ENCODE measurements around the gene INTS11.

Gene INTS11

DNA sequence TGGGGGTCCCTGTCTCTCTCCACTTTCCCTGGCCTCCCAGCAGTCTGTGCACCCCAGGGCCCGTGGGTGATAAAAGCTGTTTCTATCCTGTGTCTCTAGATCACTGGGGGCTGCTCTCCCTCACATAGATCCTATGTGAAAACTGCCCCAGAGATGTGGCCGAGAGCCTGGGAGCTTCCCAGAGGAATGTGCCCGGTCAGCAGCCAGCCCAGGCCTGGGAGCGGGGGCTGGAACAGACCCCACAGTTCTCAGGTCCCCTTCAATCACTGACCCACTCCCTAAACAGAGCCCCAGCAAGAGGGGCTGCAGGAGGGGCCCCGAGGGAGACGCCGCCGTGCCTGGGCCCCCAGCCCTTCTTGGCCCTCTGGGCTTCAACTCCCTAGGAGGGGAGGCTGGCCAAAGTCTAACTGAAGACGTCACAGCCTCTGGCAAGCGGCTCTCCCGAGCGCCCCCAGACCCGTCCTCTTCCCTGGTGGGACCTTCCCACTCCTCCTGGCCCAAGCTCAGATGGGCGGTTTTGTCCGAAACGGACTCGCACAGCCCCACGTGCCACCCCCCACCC is 33.5 kb upstream of the INTS11 start:
- DNase-seq, result no peak

DNA sequence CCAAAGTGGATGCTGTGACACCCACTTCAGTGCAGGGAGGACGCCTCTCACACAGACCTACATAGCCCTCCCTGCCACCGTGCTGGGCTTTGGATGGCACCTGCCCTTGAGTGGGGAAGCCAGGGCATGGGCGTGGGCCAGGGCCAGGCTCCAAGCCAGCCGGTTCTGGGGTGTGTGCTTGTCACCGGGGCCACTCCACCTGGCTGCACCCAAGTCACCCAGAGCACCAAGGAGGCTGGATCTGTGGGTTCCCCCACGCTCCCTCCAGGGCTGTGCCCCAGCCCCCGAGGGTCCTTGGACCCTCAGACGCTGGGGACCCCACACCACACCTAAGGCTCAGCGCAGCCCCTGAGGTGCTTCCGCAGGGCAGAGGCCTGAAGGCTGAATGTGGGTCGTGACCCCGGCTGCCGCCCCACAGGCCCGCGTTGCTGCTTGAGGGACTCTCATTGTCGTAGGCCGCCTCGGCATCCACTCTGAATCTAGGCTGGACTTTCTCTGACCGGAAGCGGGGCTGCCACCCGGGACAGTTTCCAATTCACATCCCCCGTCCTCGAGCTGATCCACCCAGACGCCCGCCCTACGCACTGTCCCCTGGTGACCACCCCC is 32.4 kb upstream of the INTS11 start:
- no peak for DNase-seq

DNA sequence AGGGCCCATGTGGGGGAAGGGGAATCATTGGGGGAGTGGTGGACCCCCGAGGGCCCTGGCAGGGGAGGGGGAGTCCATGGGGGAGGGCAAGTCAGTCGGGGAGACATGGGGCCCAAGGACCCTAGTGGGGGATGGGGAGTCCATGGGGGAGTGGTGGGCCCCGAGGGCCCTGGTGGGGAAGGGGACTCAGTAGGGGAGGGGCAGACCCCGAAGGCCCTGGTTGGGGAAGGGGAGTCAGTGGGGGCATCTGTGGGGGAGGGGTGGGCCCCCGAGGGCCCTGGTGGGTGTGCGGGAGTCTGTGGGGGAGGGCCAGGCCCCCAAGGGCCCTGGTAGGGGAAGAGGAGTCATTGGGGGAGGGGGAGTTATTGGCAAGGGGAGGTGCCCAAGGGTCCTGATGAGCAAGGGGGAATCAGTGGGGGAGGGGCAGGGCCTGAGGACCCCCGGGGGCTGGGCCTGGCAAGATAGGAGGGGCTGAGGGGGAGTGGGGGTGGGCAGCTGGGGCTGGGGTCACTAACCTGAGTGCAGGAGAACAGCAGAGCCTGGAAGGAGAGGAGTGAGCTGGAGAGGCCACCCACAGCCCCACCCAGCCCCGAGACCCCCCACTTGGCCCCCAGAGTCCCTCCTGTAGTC is 31.8 kb upstream of the INTS11 start:
- no peak for DNase-seq

DNA sequence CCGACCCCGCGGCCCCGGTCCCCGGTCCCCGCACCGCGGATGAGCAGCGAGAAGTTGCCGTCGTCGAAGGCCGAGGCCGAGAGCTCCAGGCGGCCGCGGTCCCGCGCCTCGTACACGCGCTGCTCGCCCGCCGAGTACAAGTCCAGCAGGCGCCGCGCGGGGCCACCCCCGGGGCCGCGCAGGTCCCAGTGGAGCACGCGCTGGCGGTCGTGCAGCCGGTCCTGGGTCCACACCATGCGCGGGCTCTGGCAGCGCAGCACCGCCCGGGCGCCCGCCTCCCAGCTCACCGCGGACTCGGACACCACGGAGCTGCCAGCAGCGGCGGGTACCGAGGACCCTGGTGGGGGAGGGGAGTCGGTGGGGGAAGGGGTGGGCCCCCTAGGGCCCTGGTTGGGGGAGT is 31.0 kb upstream of the INTS11 start:
- DNase-seq, result no peak

DNA sequence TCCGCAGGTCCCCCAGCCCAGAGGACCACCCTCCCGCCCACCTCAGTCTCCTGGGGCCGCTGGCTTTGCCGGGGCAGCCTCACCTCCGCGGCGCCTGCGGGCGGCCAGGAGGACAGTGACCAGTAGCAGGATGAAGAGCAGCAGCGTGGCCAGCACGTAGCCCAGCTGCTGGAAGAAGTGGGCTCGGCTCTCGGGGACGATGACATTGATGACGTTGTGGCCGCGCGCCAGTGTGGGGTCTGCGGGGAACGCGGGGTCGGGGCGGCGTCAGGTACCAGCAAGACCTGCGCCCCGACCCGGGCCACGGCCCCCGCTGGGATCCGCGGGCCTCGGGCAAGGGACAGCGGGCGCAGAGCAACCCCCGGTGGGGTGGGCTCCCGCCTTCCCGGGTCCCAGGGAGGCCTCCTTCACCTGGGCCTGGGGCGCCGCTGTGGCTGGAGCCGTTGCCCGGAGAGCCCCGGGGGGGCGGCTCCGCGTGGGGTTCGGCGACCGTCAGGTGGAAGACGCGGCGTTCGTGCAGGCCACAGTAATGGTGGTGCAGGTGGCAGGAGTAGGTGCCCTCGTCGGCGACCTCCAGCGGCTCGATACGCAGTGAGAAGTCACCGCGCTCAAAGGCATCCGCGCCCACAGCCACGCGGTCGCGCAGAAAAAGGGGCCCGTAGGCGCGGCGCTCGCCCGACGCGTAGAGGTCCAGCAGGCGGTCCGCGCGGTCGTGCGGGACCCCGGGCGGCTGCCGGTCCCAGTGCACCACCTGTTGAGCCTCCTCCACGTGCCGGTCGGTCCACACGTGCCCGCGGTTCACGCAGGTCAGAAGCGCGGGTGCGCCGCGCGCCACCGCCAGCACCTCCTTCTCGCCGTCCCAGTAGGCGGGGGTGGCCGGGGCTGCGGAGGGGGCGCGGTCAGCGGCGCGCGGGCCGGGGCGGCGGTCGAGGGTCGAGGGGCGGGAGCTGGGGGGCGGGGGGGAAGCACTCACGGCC is 30.1 kb upstream of the INTS11 start:
- DNase-seq, result no peak

DNA sequence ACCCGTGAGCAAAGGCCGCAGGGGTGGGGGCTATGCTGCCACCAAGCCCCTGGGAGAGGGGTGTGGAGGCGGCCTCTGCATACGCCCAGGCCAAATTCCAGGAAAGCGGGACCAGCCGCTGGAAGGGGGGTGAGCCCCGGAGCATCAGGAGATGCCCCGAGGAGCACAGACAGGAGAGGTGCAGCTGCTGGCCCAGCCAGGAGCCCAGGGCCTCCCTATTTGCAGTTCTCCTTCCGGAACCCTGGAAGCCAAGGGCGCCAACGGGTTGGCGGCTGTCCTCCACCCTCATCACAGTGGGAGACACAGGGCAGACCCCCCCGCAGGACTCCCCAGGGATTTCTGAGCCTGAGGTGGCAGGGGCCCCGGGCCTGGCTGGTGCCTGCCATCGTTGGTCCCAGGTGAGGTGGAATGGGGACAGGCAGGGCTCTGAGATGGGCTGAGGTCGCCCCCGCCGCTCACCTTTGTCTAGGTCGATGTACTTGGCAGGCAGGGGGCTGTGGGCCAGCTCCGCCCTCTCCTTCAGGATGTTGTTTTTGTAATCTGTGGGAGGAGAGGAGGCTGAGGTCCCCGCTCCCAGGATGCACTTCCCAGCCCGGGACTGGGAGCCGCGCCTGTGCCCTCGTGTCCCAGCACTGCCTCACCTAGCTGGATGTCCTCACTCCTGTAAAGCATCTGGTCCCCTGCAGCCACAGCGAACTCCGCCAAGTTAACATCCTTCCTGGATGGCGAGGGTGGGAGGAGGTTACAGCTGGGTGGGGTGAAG is 29.1 kb upstream of the INTS11 start:
- no peak for DNase-seq

DNA sequence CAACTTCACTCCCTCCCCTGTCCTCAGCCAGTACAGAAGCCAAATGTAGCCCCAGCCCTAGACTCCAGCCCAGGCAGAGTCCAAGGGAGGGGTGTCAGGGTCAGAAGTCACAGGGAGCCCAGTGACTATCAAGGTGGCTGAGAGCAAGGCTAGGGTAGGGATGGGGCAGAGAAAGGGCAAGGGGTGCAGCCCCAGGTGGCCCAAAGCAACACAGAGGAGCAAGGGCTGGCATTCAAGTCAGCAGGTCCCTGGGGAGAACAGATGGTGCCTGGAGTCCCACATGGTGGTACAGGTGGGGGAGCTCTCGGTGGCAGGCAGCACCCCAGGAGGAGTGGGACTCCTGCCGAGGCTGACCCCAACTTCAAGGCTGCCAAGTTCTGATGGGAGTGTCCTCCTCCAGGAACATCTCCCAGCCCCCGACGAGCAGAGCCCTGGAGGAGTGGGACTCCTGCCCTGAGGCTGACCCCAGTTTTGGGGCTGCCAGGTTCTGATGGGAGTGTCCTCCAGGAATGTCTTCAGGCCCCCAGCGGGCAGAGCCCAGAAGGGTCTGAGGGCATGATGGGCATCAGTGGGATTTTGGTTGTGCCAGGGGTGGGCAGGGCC is 28.4 kb upstream of the INTS11 start:
- DNase-seq, result no peak

DNA sequence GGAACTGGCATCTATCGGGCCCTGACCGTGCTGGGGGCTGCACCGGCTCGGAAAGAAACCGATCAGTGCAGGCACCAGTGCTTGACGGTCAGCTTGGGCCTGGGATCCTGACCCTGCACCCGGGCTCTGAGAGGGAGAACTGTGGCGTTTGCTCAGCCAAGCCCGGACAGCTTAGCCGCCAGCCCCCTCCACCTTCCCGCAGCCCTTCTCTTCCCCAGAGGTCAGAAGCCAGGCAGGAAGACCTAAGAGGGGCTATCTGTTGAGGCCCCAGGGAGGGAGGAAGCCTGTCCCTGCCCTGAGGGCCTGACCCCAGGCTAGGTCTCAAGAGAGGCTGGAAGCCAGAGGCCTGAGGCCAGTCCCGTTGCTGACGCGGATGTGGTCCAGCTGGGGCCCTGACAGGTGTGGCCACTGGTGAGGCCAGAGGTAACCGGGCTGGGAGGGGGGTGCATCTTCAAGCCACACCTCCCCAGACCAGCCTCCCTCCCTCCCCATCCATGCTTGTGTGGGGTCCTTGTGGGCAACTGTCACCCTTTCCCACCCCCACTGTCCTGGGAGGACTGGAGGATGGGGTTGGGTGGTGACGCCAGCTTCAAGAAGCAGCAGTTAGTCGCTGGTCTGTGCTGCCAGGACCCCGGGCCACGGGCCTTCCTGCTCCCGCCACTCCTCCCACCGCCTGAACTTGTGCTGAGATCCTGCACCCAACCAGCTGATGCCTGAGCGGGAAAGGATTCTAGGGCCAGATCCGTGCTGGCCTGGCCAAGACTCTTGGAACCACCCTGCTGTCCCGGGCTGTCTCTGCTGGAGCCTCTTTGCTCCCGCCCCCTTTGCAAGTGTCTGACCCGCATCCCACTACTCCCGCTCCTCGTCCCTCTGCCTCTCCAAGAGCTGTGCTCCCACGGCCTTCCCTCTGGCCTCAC is 27.3 kb upstream of the INTS11 start:
- no peak for DNase-seq

DNA sequence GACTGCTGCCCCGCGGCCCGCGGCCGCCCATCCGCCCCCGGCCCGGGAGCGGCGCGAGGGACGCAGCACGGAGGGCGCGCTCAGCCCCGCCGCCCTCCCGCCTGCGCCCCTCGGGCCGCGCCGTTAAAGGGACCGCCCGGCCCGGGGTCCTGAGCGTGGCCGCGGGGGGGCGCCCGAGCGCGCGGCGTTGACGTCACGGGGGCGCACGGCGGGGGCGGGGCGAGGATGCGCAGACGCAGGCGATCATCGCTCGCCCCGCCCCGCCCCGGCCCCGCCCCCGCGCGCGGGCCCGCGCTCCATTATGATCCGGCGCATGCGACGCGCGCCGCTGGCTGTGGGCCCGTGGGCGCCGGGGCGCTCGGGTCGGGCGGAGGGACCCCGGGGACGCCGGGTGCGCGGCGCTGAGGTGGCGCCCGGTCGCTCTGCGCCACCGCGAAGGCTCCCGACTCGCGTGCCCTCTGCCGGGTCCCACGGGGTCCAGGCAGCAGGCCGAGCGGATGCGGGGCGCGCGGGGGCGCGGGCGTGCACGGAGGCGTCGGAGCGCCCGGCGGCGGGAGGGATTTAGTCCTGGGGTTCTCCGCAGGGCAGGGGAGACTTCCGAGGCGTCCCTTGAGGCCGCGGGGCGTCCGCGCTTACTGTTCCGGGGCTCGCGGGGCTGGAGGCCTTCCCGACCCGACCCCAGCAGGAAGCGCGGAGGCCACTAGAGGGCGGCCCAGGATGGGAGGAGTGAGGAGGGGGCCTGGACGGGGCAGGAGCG is 25.0 kb upstream of the INTS11 start, which contains the start of gene DVL1:
Gene DVL1 (minus strand): TSS at position 163 of the 757 bp plus-strand sequence. CDS start 353 bp downstream, outside the sequence.
- DNase-seq, result no peak

DNA sequence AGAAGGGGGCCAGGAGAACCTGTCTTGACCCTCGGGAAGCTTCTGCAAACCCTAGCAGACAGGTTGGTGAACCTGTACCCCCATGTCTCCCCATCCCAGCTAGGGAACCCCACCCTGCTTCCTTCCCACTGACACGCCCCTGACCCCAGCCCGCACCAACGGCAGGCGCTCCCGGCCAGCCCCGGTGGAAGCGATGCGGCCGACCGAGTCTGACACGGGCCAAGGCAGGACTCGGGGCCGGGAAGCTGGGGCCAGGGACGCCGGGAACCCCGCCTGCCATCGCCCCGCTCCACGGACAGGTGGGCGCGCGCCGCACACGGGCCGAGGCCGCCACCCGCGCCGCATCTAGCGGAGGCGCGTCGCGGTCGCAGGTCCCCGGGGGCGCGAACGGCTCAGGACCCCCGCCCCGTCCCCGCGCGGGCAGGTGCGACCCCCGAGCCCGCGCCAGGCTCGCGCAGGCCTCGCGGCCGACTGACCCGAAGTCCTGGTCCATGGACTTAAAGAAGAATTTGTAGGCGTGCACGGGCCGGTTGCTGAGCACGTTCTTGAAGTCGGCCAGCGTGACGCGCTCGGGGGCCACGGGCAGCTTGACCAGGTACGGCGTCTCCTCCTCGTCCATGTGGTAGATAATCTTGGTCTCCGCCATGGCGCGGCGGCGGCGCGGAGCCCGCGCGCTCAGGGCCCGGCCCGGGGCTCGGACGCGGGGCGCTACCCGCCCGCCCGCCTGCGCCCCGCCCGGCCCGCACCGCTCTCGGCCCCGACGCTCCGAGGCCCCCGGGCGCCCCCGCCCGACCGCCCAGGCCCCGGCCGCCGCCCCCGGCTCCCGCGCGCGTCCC is 24.2 kb upstream of the INTS11 start:
- DNase-seq, result no peak

DNA sequence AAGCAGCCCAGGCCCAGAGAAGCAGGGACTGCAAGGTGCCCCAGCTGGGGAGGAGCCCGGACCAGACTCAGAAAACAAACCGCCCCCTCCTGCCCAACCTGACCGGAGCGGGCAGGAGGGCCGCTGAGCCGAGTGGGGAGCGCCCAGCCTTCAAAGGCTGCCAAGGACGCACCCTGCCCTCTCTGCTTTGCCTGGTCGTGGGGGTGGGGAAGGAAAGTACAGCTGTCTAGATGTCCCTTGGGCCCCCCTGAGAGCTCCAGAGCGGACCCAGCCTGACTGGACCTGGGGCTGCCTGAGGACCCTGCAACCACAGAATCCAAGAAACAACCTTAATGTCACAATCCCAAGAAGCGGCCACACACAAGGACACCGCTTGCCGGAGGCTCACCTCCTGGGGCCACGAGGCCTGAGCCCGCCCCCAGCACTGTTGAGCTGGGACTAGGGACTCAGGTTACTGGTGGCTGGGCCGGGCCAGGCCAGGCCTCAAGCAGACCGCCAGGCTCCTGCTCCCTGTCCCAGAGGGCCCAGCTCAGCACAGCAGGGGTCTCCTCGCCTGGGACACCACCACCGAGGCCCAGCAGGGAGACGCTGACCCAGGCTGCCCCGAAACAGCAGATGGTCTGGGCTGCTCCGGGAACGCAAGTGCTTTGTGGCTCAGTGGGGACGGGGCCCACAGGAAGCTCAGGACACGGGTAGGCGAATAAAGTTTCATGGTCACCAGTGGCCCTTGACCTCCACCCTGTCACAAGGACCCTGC is 23.4 kb upstream of the INTS11 start:
- no peak for DNase-seq

DNA sequence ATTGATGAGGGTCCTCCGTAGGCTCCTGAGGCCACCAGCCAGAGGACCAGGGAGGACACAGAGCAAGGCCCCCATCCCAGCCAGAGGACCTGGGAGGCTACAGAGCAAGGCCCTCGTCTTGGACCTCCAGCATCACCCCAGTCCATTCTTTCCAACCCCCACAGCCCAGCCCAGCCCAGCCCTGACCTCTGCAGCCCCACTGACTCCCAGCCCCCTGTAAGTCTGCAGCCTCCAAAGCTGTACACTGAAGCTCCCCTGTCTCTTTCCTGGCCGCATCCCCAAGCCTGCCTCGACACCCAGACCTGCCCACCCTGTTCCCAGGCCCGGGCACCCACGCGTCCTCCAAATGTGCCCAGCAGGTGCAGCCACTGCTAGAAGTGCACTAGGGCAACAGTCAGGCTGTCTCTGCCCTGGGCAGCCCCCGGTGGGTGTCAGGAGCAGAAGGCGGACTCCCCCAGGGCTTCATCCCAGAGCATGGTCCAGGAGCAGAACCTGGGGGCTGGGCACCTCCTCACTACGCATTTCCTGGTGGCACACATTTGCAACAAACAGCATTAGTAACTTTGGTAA is 22.7 kb upstream of the INTS11 start:
- DNase-seq, result no peak

DNA sequence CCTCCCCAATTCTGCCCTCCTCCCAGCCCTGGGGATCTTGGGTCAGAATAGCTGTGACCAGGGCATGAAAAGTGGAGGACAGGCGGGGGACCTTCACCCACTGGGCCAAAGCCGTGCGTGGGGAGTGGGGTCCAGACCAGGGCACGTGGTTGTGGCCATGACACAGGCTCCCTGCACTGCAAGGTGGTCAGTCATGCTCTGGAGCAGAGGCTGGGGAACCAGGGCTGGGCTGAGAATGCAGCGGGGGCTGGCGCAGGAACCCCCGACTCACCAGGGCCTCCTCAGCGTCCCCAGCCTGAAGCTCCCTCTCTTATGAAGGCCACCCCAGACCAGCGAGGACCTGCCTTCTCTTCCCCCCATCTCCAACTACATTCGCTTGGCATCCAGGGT is 22.0 kb upstream of the INTS11 start:
- DNase-seq, result no peak

DNA sequence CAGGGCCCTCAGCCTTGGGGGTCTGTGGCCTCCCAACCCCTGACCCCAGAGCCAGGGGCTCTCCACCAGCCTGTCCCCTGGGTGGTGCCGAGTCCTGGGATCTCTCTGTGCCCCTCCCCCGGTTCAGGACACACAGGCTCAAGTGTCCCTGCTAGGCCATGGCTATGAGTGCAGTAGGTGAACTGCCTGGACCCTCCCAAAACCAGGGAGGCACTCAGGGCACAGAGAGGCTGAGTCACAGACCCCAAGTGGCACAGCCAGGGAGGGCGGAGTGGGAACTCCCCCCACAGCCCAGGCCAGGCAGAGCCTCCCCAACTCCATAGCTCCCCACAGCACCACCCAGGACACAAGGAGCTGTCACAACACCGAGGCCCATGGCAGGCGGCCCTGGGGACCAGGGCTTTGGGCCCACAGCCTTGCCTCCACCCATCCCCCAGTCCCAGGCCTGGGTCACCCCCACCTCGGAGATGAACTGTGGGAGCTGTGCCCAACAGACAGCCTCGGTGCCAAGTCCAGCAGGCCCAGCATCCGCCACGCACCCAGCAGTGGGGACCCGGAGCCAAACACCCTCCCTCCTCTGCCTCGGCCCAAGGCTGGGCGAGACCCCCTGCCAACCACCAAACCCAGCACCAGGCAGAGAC is 21.5 kb upstream of the INTS11 start:
- no peak for DNase-seq

DNA sequence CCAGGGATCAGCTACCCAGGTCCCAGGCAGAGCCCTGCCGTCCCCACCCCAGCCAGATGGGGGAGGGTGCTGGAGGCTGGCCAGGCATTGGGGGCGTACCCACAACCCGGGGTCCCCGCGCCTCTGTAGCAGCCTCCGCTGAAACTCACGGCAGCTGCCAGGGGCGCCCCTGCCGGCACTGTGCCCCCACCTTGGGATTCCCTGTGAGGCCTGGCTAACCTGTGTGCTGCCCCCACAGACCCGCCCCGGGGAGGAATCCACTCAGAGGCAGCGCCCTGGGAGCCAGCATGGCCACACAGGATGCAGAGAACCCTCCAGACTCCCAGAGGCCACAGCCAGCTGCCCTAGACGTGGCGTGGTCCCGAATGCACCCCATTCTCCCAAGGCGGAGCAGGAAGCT is 20.9 kb upstream of the INTS11 start:
- no peak for DNase-seq

DNA sequence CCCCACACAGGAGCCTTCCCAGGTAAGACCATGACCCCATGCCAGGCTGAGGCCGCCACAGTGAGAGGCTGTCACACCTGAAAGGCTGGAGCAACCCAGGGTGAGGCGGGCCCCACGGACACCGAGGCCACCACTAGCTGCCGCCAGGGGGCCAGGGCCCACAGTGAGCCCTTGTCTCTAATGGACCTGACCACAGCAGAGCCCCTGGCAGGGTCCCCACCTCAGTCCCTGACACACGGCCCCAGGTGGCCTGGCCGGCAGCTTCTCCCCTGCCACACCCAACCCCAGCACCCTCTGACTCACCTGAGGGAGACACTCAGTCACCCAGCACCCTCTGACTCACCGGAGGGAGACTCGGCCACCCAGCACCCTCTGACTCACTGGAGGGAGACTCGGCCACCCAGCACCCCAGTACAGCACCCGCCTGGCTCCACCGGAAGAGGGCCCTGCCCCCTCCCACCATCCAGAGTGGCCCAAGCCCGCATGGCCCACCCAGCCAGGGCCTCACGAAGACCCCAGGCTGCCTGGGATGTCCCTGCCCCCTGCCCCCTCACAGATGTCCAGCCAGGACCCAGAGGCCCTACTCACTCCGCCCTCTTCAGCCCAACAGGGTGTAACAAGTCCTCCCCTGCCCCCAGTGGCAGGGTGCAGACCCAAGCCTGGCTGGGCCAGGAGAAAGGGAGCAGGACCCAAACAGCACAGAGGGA is 20.3 kb upstream of the INTS11 start:
- DNase-seq, result peak; percentile 26 to 30

DNA sequence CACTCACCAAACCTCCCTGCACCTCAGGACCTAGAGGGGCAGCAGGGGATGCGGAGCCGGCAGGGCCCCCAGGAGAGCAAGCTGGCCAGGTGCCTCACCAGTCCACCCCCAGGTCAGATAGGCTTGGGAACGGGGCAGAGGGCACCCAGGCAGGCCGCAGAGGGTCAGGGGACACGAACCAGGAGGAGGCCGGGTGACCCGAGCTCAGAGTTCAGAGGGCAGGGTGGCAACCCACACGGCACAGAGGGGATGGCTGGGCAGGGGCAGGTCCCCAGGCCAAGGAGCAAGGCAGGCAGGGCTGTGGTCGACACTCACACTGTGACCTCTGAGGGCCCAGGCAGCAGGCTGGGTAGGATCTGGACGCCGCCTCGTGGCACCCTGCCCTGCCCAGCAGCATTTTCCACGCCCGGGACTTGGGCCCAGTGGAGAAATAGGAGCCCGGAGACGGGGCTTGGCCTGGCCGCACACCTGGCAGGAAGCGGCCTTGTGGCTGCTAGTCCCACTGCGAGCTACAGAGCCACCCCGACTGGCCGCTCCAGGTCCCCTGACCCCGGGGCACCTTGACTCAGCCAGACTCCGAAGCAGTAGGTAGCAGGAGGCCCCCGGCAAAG is 19.5 kb upstream of the INTS11 start:
- no peak for DNase-seq

All from SHP77 (cell line).